Occipital lobe (tissue), 2 donors: ENCODE measurements around the gene ABCA4. TPM values are rescaled to one million over a fixed set of nuclear protein-coding genes. Genes with fewer than 3 reads are reported as not detected.

Source experiments
- DNase-seq: peaks from one replicate; lab custom pipeline; 2025; lab: John Stamatoyannopoulos, UW
- total RNA-seq: library from RNA; depleted of rRNA; stranded (reverse); fragments of >200 nt; gene quantifications from one replicate; pipeline ENCODE4 v1.2.3, GENCODE V29; 2014

Gene ABCA4
- total RNA-seq, 1 donor from 2014 or later = 0.94 TPM

DNA sequence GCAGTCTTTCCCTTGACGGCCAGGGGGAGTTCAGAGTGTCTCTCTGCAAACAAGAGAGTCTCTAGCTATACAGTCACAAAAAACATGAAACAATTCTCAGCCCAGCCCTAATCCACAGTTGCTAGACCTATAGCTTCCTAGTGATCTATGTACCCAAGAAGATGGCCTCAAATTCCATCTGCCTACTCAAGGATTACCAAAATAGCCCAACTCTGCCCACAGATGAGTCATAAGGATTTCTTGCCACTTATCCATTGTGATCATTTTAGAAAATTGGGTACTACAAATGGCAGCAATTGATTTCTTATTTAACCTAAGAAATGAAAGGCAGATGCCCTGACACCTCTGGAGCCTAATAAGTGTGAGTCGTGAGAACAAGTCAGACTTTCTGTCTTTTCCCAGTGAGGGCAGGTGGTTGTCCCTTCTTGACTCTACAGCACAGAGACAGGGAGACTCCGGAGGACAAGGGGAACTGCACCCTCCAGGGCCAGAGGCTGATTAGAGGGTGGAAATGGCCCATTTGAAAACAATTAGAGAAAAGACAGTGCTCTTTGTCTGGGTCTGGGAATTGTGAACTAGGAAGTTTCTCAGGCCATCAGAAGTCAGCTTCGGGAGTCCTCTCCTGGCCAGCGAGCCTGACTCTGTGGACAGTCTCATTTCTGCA lies 65.4 kb downstream of the ABCA4 start:
- no peak for DNase-seq

DNA sequence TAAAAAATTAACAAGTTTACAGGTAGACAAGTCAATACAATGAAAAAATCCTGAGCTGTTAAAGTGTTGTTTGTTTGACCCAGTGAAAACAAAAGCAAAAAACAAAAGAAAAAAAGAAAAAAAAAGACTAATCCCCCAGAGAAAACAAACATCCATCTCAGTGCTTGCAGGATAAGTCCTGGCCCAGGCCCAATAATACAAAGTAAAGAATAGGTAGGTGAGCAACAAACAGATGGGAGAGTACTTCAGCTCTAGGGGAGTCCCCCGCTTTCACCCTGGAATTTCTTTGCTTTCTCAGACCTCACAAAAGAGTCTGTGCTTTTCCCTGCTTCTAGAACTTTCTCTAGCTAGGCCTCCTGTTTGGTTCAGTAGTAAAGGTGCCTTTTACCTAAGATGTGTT lies 70.3 kb downstream of the ABCA4 start:
- no peak for DNase-seq

DNA sequence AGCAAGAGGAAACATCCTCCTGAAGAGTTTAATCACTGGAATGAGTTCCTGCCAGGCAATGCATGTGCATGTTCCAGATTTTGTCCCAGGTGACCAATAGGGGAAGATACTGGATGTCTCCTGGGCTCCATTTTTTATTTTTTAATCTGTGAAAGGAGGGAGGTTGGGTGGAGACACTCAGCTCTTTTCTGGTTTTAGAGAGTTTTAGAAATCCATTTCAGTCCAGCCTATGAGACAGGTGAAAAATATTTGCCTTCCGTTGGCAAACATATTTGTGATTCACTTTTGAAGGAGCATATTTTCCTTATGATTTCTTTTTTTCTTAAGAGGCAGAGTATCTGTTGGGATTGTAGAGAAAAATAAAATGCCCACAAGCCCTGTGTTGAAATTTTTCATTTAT lies 70.7 kb downstream of the ABCA4 start:
- DNase-seq = no peak

DNA sequence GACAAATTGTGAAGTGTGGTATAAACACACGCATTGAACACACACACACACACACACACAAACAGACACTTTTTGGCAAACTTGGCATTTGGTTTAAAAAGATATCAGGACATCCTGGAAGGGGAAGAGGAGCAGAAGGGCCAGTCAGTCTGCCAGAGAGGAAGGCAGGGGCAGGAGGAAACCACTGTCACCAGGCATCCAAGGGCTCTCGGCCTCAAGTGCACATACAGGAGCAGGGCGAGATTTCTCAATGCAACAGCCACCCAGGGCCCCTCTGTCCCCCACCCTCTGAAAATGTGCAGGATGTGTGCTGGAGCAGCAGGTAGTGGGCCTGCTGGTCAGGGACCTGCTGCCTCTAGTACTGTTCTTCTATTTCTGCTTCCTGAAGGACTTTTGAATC lies 71.2 kb downstream of the ABCA4 start:
- no peak for DNase-seq

GRCh38 chr1:94048413-94049164 lies 72.4 kb downstream of the ABCA4 start:
- no peak for DNase-seq

DNA sequence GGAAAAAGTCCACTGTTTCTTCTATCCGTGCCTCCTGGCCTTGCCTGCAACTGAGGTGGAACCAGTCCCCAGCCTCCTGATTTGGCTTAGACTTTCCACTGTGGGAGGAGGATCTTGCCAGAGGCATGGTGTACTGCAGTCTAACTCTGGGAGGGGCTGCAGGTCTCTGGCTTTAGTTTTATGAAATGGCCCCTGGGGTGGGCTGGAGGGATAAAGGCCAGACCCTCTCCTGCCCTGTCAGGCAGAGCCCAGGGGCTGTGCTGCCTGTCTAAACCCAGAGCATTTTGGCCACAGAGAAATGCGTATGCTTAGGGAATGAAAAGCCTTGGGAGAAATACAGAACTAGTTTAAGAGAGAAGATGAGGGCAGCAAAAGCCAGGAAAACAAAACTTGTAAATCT lies 73.0 kb downstream of the ABCA4 start:
- no peak for DNase-seq

DNA sequence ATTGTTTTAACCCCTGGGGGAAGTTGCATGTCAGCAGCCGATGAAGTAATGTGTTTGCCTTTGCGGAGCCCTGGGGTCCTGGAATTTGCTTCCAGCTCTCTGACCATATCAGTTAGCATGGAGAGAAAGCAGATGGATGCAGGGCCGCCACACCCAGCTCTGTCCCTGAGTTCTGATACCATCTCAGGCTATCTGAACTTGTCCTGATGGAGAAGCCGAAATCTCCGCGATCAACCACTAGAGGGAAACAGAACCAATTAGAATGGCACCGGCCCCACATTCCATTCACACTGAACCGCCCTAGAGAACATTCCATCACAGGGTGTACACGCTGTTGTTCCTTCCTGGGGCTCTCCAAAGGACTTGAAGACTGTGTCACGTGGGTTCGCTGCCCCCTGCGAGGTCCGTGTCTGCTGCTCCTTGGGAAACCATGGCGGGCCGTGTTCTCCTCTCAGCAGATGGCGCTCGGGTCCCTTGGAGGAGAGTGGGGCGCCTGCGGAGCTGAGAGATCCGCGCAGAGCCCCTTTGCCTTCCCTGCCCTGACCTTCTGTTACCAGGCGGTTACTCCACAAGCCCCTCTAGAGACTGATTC lies 75.4 kb downstream of the ABCA4 start:
- peak; percentile 18 for DNase-seq

- no peak for DNase-seq
These were observed 76.1 kb downstream of the ABCA4 start for GRCh38 chr1:94044891-94045290.

- DNase-seq = no peak
These were observed 76.6 kb downstream of the ABCA4 start for GRCh38 chr1:94044290-94044790.

DNA sequence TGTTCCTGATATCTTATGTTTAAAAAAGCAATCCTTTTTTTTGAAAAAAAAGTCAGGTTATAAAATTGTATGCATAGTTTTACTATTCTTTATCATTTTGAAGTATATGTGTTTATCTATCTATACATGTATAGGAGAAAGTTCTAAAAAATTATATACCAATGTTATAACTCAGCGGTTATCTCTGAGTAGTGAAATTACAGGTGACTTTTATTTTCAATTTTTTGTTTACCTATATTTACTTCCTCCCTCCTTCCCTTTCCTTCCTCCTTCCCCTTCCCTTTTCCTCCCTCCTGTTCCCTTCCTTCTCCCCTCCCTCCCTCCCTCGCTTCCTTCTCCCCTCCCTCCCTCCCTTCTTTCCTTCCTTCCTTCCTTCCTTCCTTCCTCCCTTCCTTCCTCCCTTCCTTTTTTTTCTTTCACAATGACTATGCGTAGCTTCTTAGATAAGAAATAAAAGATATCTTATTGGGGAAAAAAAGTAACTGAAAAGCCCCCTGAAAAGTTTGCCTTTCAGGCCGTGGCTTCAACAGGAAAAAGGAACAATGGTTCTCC lies 77.1 kb downstream of the ABCA4 start:
- no peak for DNase-seq

DNA sequence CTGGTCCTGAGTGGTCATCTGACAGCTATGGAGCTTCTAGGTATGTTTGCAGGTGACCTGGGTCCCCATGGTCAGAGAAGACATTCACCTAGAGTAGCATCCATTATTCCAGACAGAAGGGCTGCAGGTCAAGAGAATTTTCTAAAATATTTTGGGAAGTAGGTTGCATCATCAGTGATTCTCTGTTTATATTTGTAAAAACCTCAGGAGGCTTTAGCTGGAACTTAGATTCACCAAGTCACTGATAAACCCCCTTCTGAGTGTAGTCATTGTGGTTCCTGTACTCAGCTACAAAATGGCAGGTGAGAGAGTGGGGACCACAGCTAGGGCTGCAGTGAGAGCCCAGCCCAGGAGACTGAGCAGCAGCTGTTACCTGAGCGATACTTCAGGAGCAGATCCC lies 78.6 kb downstream of the ABCA4 start:
- DNase-seq = no peak

DNA sequence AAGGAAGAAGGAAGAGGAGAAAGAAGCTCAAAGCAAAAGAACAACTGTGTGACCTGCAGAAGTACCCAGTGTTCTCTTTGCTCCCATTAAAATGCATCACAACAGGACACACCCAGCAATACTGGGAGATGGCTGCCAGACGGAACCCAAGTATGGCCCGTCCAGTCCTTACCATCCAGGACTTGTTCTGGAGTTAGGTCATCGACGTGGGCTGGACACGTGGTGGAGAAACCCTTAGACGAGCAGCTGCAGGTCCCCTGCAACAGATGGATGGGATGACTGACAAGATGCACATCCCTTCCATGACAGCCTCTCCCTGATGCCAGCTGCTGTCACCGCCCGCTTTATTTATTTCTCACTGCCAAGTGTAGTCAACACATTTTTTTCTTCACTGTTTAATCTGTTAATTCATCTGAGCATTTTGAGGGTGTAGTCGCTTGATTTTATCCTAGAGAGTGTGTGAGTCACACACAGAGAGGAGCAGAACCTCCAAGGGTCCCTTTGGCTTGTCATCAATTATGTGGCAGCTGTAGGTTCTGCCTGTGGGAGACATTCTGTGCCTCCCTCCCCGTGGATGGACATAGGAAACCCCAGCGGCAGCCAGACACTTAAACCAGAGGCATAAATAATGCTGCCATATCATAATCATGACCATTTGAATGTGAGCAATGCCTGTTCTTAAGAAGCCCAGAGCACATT lies 80.9 kb downstream of the ABCA4 start:
- no peak for DNase-seq

DNA sequence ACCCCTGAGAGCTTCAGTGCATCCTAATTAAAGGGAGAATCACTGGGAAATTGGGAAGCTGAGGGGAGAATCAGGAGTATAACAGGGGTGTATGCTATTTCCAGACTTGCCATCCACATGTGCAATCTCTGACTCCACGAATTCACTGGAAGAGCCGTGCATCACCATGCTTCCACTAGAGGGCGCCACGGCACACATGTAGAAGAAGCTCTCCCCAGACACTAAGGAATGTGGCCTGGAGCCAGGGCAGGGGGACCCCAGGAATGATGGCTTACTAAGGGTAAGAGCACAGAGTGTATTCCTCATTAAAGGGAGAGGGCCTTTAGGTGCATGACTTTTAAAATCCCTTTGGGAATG lies 81.5 kb downstream of the ABCA4 start:
- DNase-seq = no peak

DNA sequence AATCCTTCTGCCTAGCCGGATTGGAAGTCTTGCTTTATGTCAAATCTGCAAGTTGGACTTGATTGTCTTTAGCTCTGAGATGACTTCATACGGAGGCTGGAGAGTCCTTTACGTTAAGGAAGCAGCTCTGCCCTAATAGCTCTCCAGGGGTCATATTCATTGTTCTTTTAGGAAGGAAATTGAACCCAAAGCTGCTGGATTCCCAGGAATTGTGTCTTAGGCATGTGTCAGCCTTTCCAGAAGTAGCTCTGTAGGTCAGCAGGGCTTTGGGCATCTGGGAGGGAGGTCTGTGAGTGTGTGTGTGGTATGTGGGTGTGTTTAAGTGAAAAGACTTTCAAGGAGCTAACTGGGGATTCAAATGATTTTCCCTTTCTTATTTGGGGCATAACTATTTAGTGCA lies 82.4 kb downstream of the ABCA4 start:
- DNase-seq = no peak

DNA sequence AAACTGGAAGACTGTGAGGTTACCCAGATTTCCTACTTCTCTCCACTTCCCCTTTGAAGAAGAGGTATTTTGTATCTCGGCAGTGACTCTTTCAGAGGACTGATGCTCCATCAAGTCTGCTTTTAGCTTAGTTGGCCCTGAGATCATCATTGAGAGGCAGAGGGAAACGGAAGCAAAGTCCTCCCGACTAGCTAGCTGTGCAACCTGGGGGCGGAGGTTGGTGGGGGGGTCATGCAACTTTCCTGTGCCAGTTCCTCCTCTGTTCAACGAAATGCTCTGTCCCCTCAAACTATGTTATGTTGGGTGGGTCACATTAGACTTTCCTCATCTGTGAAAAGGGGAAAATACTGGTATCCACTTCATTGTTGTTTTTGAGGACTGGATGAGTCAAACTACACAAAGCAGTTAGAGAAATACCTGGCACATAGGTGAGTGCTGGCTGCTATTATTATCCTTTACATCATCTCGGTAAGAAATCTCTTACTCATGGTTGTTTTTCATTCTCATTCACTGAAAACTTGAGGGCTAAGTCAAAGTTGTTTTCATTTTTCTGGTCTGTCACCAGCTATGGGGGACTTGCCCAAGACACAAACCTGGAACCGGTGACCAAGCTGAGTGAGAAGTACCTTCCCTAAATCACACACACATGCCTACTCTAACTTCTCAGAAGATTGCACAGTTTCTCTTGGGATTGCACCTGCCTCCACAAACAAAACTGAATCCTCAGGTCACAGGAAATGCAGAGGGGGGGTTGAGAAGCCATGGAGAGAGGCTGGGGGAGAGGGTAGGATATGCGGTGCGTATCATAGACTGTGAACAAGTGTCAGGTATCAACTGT lies 83.3 kb downstream of the ABCA4 start:
- no peak for DNase-seq

GRCh38 chr1:94036730-94037129 lies 84.2 kb downstream of the ABCA4 start:
- no peak for DNase-seq

DNA sequence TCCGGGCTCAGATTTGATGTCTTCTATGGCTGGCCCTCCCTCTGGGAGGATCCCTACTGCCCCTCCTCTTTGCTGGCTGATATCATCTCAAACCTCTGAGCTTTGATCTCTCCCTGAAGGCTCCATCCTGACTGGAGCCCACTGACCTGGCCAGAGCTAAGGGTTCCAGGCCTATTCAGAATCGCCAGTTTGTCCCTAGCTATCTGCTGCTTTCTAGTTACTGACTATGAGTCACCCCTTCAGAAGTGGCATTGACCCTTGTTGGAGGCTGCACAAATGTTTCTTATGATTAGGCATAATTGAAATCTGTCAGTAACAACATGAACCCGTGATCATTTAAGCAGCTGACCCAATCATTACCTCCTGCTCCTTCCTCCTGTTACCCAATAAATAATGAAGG lies 87.1 kb downstream of the ABCA4 start:
- DNase-seq = no peak

DNA sequence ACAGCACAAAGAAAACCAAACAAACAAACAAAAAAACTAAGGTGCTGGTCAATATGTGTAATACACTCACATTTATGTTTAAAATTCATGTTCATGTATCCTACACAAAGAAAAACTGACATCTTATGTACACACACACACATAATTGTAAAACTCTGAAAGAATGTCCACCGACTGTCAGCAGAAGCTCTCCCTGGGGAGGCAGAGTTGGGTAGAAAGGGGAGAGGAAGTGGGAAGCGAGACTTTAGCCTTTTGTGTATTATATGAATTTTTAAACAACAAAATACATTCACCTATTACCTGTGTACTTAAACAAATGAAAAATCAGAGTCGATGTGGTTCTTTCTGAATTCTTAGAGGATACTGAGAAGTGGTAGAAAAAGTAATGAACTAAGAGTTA lies 88.3 kb downstream of the ABCA4 start:
- DNase-seq = no peak

- DNase-seq = no peak
These were observed 89.4 kb downstream of the ABCA4 start for GRCh38 chr1:94031591-94031990.

DNA sequence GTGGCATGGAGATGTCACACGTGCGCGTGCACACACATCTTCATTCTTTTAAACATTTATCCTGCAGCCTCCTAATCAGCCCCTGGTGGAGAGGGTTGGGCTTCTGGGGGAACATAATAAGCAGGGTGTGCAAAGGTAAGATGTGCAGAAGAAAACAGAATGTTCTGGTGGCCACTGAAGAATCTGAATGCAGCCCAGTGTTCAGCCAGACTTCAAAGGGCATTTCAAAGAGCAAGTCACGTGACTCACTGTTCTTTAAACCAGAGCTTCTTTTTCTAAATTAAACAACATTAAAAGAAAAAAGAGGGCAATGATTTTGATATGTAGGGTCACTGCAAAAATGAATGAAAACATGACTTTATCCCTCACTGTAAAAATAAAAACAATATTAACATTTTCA lies 89.8 kb downstream of the ABCA4 start:
- DNase-seq = no peak
